IMR-90 (cell line): Measurements from ENCODE around the gene IBA57. TPM values are rescaled to one million over a fixed set of nuclear protein-coding genes. Genes with fewer than 3 reads are reported as not detected.

Experiments used
- ATAC-seq: fragments of 200-7000 bp; cut with Tn5 transposase; 2 replicates; pipeline ENCODE4 v1.9.1; 2020; ENCODE audit warnings: low read depth, mild to moderate bottlenecking, moderate library complexity
- BruUV-seq: library from RNA; stranded (reverse); fragments of 400-500 nt; replicated peaks from 2 replicates; lab custom pipeline; 2021; lab: Mats Ljungman, UMichigan
- CTCF ChIA-PET: fragments of 300-600 bp; formaldehyde crosslinking; extraction: SDS; loops from one replicate; lab custom pipeline; 2021; ENCODE audit warnings: antibody characterized with exemption; lab: Yijun Ruan, JAX
- POLR2A ChIA-PET: fragments of 300-600 bp; sonication (Branson Sonifier 250); formaldehyde crosslinking; loops from one replicate; lab custom pipeline; 2022; ENCODE audit warnings: antibody characterized with exemption; ENCODE audit not compliant: unreplicated experiment; lab: Charles Lee
- DNase-seq: peaks from one replicate; pipeline ENCODE4 v3.0.0; 2013
- H2AFZ ChIP-seq: replicated peaks from 2 replicates; pipeline ENCODE3; 2013; ENCODE audit warnings: low read length, mild to moderate bottlenecking; ENCODE audit not compliant: poor library complexity
- H2AK5ac ChIP-seq: 2 replicates; pipeline ENCODE4 v1.6.1; 2013; ENCODE audit warnings: low read depth, low read length, inconsistent platforms
- H2AK9ac ChIP-seq: replicated peaks from 2 replicates; pipeline ENCODE3; 2013; ENCODE audit warnings: mild to moderate bottlenecking, low read depth, low read length, moderate library complexity; ENCODE audit not compliant: poor library complexity
- H2BK120ac ChIP-seq: 2 replicates; pipeline ENCODE4 v1.6.1; 2013; ENCODE audit warnings: low read depth, low read length, inconsistent platforms
- H2BK15ac ChIP-seq: 3 replicates; pipeline ENCODE4 v1.6.1; 2013; ENCODE audit warnings: low read depth, low read length, inconsistent platforms
- H2BK20ac ChIP-seq: 2 replicates; pipeline ENCODE4 v1.6.1; 2013; ENCODE audit warnings: low read depth, mild to moderate bottlenecking, inconsistent platforms, low read length, moderate library complexity
- H2BK5ac ChIP-seq: 2 replicates; pipeline ENCODE4 v1.6.1; 2013; ENCODE audit warnings: mild to moderate bottlenecking, low read depth, low read length, inconsistent platforms; ENCODE audit not compliant: poor library complexity, severe bottlenecking
- H3K14ac ChIP-seq: replicated peaks from 2 replicates; pipeline ENCODE4 v1.6.1; 2013; ENCODE audit warnings: low read depth, low read length, inconsistent platforms
- H3K18ac ChIP-seq: 2 replicates; pipeline ENCODE4 v1.6.1; 2013; ENCODE audit warnings: low read depth, low read length, control low read depth
- H3K23ac ChIP-seq: 2 replicates; pipeline ENCODE4 v1.6.1; 2013; ENCODE audit warnings: low read depth, low read length, inconsistent platforms
- H3K27ac ChIP-seq: 2 replicates; pipeline ENCODE4 v1.5.1; 2013; ENCODE audit warnings: mild to moderate bottlenecking, control low read depth, low read length; ENCODE audit not compliant: insufficient read depth
- H3K27me3 ChIP-seq: 2 replicates; pipeline ENCODE4 v1.6.1; 2013; ENCODE audit warnings: low read length; ENCODE audit not compliant: control insufficient read depth, insufficient read depth
- H3K36me3 ChIP-seq: 2 replicates; pipeline ENCODE4 v1.6.1; 2013; ENCODE audit warnings: low read length, mixed read lengths; ENCODE audit not compliant: control insufficient read depth, insufficient read depth
- H3K4ac ChIP-seq: 2 replicates; pipeline ENCODE4 v1.6.1; 2013; ENCODE audit warnings: low read depth, low read length, inconsistent platforms
- H3K4me1 ChIP-seq: 2 replicates; pipeline ENCODE4 v1.6.1; 2013; ENCODE audit warnings: low read length, mixed read lengths; ENCODE audit not compliant: control insufficient read depth, insufficient read depth
- H3K4me2 ChIP-seq: 2 replicates; pipeline ENCODE4 v1.6.1; 2013; ENCODE audit warnings: low read depth, mild to moderate bottlenecking, control low read depth, low read length, moderate library complexity
- H3K4me3 ChIP-seq: 2 replicates; pipeline ENCODE4 v1.5.1; 2013; ENCODE audit warnings: low read depth, mild to moderate bottlenecking, control low read depth, low read length, moderate library complexity; ENCODE audit not compliant: insufficient read depth
- H3K56ac ChIP-seq: 2 replicates; pipeline ENCODE4 v1.6.1; 2013; ENCODE audit warnings: low read length, inconsistent platforms; ENCODE audit not compliant: insufficient read depth; ENCODE audit errors: extremely low read depth
- H3K79me1 ChIP-seq, 2 experiments: 2 replicates each; pipeline ENCODE4 v1.6.1; 2013; ENCODE audit warnings: low read length in 2 of 2, inconsistent platforms in 1 of 2, low read depth in 1 of 2
- H3K9ac ChIP-seq: 2 replicates; pipeline ENCODE4 v1.6.1; 2013; ENCODE audit warnings: low read depth, low read length, control low read depth
- H3K9me1 ChIP-seq: 2 replicates; pipeline ENCODE4 v1.6.1; 2013; ENCODE audit warnings: low read length, inconsistent platforms; ENCODE audit not compliant: insufficient read depth
- H3K9me3 ChIP-seq: 2 replicates; pipeline ENCODE4 v1.6.1; 2013; ENCODE audit warnings: low read length; ENCODE audit not compliant: control insufficient read depth, insufficient read depth
- H4K20me1 ChIP-seq: 2 replicates; pipeline ENCODE4 v1.6.1; 2013; ENCODE audit warnings: low read length, inconsistent platforms; ENCODE audit not compliant: insufficient read depth
- H4K5ac ChIP-seq: 2 replicates; pipeline ENCODE4 v1.6.1; 2013; ENCODE audit warnings: mild to moderate bottlenecking, low read depth, low read length, control low read depth
- H4K8ac ChIP-seq, 2 experiments: 2 replicates each; pipeline ENCODE4 v1.6.1; 2013; ENCODE audit warnings: low read depth in 2 of 2, low read length in 2 of 2, control low read depth in 1 of 2, inconsistent platforms in 1 of 2
- H4K91ac ChIP-seq: 2 replicates; pipeline ENCODE4 v1.6.1; 2013; ENCODE audit warnings: low read depth, low read length, inconsistent platforms; ENCODE audit not compliant: insufficient read depth
- BHLHE40 ChIP-seq: fragments of 150-350 bp; IDR thresholded peaks from 2 replicates; pipeline ENCODE4 v1.6.1; 2016; ENCODE audit warnings: mild to moderate bottlenecking, low read depth, low read length
- CEBPB ChIP-seq: IDR thresholded peaks from 2 replicates; pipeline ENCODE4 v1.6.1; 2012; ENCODE audit warnings: low read depth, low read length, improper control_type of control experiment
- CHD1 ChIP-seq: IDR thresholded peaks from 2 replicates; pipeline ENCODE4 v1.6.1; 2012; ENCODE audit warnings: low read depth, low read length, improper control_type of control experiment
- CTCF ChIP-seq: conservative IDR thresholded peaks from 2 replicates; pipeline ENCODE4 v1.5.1; 2012; ENCODE audit warnings: mild to moderate bottlenecking, low read depth, low read length, improper control_type of control experiment
- ELK1 ChIP-seq: fragments of 150-350 bp; IDR thresholded peaks from 2 replicates; pipeline ENCODE4 v1.6.1; 2016; ENCODE audit warnings: low read depth, mild to moderate bottlenecking, low read length, moderate library complexity, borderline replicate concordance
- FOS ChIP-seq: fragments of 150-350 bp; IDR thresholded peaks from 2 replicates; pipeline ENCODE4 v1.6.1; 2016; ENCODE audit warnings: low read depth, low read length
- MAFK ChIP-seq: IDR thresholded peaks from 2 replicates; pipeline ENCODE4 v1.6.1; 2012; ENCODE audit warnings: low read depth, low read length, improper control_type of control experiment
- MXI1 ChIP-seq: IDR thresholded peaks from 2 replicates; pipeline ENCODE4 v1.6.1; 2012; ENCODE audit warnings: low read depth, mild to moderate bottlenecking, low read length, moderate library complexity, borderline replicate concordance
- NFE2L2 ChIP-seq: fragments of 150-350 bp; IDR thresholded peaks from 2 replicates; pipeline ENCODE4 v1.6.1; 2016; ENCODE audit warnings: low read depth, mild to moderate bottlenecking, low read length
- POLR2A ChIP-seq: IDR thresholded peaks from 2 replicates; pipeline ENCODE4 v1.6.1; 2012; ENCODE audit warnings: mild to moderate bottlenecking, low read depth, low read length
- RCOR1 ChIP-seq: IDR thresholded peaks from 2 replicates; pipeline ENCODE4 v1.6.1; 2012; ENCODE audit warnings: mild to moderate bottlenecking, low read length, improper control_type of control experiment; ENCODE audit not compliant: insufficient replicate concordance
- RFX5 ChIP-seq: IDR thresholded peaks from 2 replicates; pipeline ENCODE4 v1.8.0; 2012; ENCODE audit warnings: low read depth, mild to moderate bottlenecking, low read length, moderate library complexity
- SMC3 ChIP-seq: fragments of 150-350 bp; IDR thresholded peaks from 2 replicates; pipeline ENCODE4 v1.6.1; 2016; ENCODE audit warnings: low read depth, mild to moderate bottlenecking, antibody characterized with exemption, low read length, moderate library complexity
- USF2 ChIP-seq: fragments of 150-350 bp; IDR thresholded peaks from 2 replicates; pipeline ENCODE4 v1.6.1; 2017; ENCODE audit warnings: mild to moderate bottlenecking, antibody characterized with exemption, low read length, low read depth
- WGBS, 2 experiments: methylation state at CpG; one replicate each; pipeline versions ENCODE4 v1.1.5 to v1.1.7; 2013; ENCODE audit warnings: missing lambda C conversion rate in 2 of 2; ENCODE audit not compliant: insufficient read length in 1 of 2; ENCODE audit errors: extremely low coverage in 2 of 2; 5-methylcytosine and 5-hydroxymethylcytosine counted together
- dilution Hi-C: fragments of 300-500 bp; cut with HindIII; formaldehyde crosslinking; loops from one replicate; pipeline ENCODE4 v1.14.3; 2018; ENCODE audit warnings: low sequenced_read_pairs; ENCODE audit not compliant: unreplicated experiment
- in situ Hi-C: fragments of 300-500 bp; cut with MboI; formaldehyde crosslinking; loops from 3 replicates; pipeline ENCODE4 v1.14.3; 2019; ENCODE audit warnings: low sequenced_read_pairs, inconsistent platforms, mixed read lengths
- intact Hi-C: fragments of 100-400 bp; cut with micrococcal nuclease; formaldehyde crosslinking; loops from 2 replicates; pipeline ENCODE4 v1.10.0; 2022
- polyA plus RNA-seq, 3 experiments: library from polyadenylated mRNA; depleted of rRNA; stranded (reverse); fragments of >200 nt; gene quantifications; 2 replicates each; pipeline ENCODE4 v1.2.3, GENCODE V29; 2012; ENCODE audit warnings: low replicate concordance in 1 of 3
- total RNA-seq: library from RNA; depleted of rRNA; stranded (reverse); fragments of >200 nt; gene quantifications from 2 replicates; pipeline ENCODE4 v1.2.3, GENCODE V29; 2012

Gene IBA57
- total and polyA plus RNA-seq, 2 of the 4 experiments (the other 2 are of a cell fraction), result 2.0 to 2.6 TPM

- H4K5ac ChIP-seq, result no peak overlapping the region
- H3K14ac ChIP-seq, result no peak overlapping the region
- H2AK9ac ChIP-seq, result peak overlapping the region; percentile 0
- intact Hi-C loops (no loop called here), in situ Hi-C loops (no loop called here), dilution Hi-C loops (no loop called here)
- H3K4me2 ChIP-seq, result no peak overlapping the region
- peaks cover 11% of the 10 kb centered on the region for H3K4me1 ChIP-seq
- H3K4me3 ChIP-seq, result no peak overlapping the region
- BruUV-seq, result no TSS peak
- H3K23ac ChIP-seq, result no peak overlapping the region
- 0 out of 2 replicates have a peak, but pooled peaks cover 4% of the 10 kb centered on the region for H3K36me3 ChIP-seq
- no peak overlapping the region for H3K27ac ChIP-seq
- H3K9ac ChIP-seq, result no peak overlapping the region
- H3K4ac ChIP-seq, result peak overlapping the region; percentile 26; the same call in 1 of the 2 replicates
- H3K27me3 ChIP-seq, result no peaks in the 10 kb centered on the region
- H4K8ac ChIP-seq, result no peak overlapping the region
- no peak overlapping the region for H2BK120ac ChIP-seq
- H3K56ac ChIP-seq, result no peak overlapping the region
- H4K91ac ChIP-seq, result no peak overlapping the region
- peaks cover 2% of the 10 kb centered on the region; the same call in 1 of the 2 replicates for H3K9me3 ChIP-seq
- ChIA-PET CTCF (interaction anchor here (0.9 kb wide), 1 partner anchor 12 kb away, joined by 3 read pairs; no protein-coding TSS in a partner anchor), POLR2A (interaction anchor here (0.6 to 1.3 kb wide), 2 partner anchors 11 to 229 kb away, joined by 3 read pairs; partner anchors contain the start of gene IBA57)
- H2BK20ac ChIP-seq, result no peak overlapping the region
- no peak overlapping the region for H2AK5ac ChIP-seq
- H2BK5ac ChIP-seq, result no peak overlapping the region
- peaks cover 15% of the 10 kb centered on the region for H3K9me1 ChIP-seq
- no peak overlapping the region for H2AFZ ChIP-seq
- H3K79me1 ChIP-seq, result peaks cover 6 to 49% of the 10 kb centered on the region in 2 experiments
- H2BK15ac ChIP-seq, result no peak overlapping the region
- ATAC-seq (no peak), DNase-seq (no peak)
- no peak for TF ChIP-seq CEBPB
- no peak for TF ChIP-seq MXI1
- TF ChIP-seq USF2, result no peak
- no peak for TF ChIP-seq NFE2L2
- TF ChIP-seq FOS, result no peak
- TF ChIP-seq POLR2A, result no peak
- no peak for TF ChIP-seq CHD1
- TF ChIP-seq RCOR1, result no peak
- TF ChIP-seq BHLHE40, result no peak
- TF ChIP-seq CTCF, result no peak
- TF ChIP-seq ELK1, result no peak
- TF ChIP-seq MAFK, result no peak
- TF ChIP-seq SMC3, result no peak
- no peak for TF ChIP-seq RFX5
- peaks cover 11% of the 10 kb centered on the region for H4K20me1 ChIP-seq
- H3K18ac ChIP-seq, result no peak overlapping the region
- WGBS, 2 experiments, result 89% methylated on average over 5 of the region's 19 CpGs; no CpG with 5 or more reads in 1 of the 2 experiments
Observed at GRCh38 chr1:228176461-228177182, 11.0 kb downstream of the IBA57 start.
